DND-41 (cell line): ENCODE measurements around the gene RGS9.

Experiments
- ATAC-seq: fragments of 200-7000 bp; cut with Tn5 transposase; 3 replicates; pipeline ENCODE4 v1.9.1; 2021; ENCODE audit warnings: low read depth; ENCODE audit not compliant: insufficient read depth
- DNase-seq: peaks from one replicate; pipeline ENCODE4 v3.0.0-alpha.2; 2020
- H2AFZ ChIP-seq: 2 replicates; pipeline ENCODE4 v1.6.0; 2012; ENCODE audit warnings: low read depth, low read length
- H3K27ac ChIP-seq: 2 replicates; pipeline ENCODE4 v1.5.1; 2012; ENCODE audit warnings: low read length, inconsistent platforms
- H3K27me3 ChIP-seq: fragments of 200-600 bp; sonication (generic); 2 replicates; pipeline ENCODE4 v1.6.0; 2012; ENCODE audit warnings: low read length, mild to moderate bottlenecking, inconsistent platforms; ENCODE audit not compliant: insufficient read depth, poor library complexity
- H3K36me3 ChIP-seq: 2 replicates; pipeline ENCODE4 v1.5.1; 2012; ENCODE audit warnings: low read length, inconsistent platforms; ENCODE audit not compliant: insufficient read depth
- H3K4me1 ChIP-seq: 2 replicates; pipeline ENCODE4 v1.5.1; 2012; ENCODE audit warnings: mild to moderate bottlenecking, low read length; ENCODE audit not compliant: insufficient read depth
- H3K4me2 ChIP-seq: 2 replicates; pipeline ENCODE4 v1.6.0; 2012; ENCODE audit warnings: mild to moderate bottlenecking, moderate library complexity, low read length, inconsistent platforms; ENCODE audit not compliant: insufficient read depth
- H3K4me3 ChIP-seq, 2 experiments: fragments of 200-600 bp in 1 of 2; shearing (Covaris generic) in 1 of 2; 2 replicates each; pipeline ENCODE4 v1.5.1; 2012 to 2016; ENCODE audit warnings: inconsistent platforms in 2 of 2, low read length in 2 of 2, mild to moderate bottlenecking in 2 of 2, low read depth in 1 of 2, moderate library complexity in 1 of 2
- H3K79me2 ChIP-seq: 2 replicates; pipeline ENCODE4 v1.6.0; 2012; ENCODE audit warnings: low read length, inconsistent platforms; ENCODE audit not compliant: insufficient read depth
- H3K9ac ChIP-seq: 2 replicates; pipeline ENCODE4 v1.6.0; 2012; ENCODE audit warnings: low read depth, mild to moderate bottlenecking, inconsistent platforms, low read length, moderate library complexity
- H3K9me3 ChIP-seq: 2 replicates; pipeline ENCODE4 v1.5.1; 2012; ENCODE audit warnings: low read length, moderate library complexity, mild to moderate bottlenecking, inconsistent platforms; ENCODE audit not compliant: insufficient read depth, severe bottlenecking
- H4K20me1 ChIP-seq: 2 replicates; pipeline ENCODE4 v1.6.0; 2012; ENCODE audit warnings: low read length; ENCODE audit not compliant: insufficient read depth
- CTCF ChIP-seq: IDR thresholded peaks from 2 replicates; pipeline ENCODE4 v1.5.1; 2012; ENCODE audit warnings: borderline replicate concordance, low read length, moderate library complexity, mild to moderate bottlenecking; ENCODE audit not compliant: poor library complexity, severe bottlenecking; ENCODE audit errors: extremely low read depth
- EZH2 ChIP-seq: IDR thresholded peaks from 3 replicates; pipeline ENCODE4 v1.6.1; 2012; ENCODE audit warnings: borderline replicate concordance, low read depth, mild to moderate bottlenecking, moderate library complexity, low read length, inconsistent platforms; ENCODE audit not compliant: severe bottlenecking

Gene RGS9

DNA sequence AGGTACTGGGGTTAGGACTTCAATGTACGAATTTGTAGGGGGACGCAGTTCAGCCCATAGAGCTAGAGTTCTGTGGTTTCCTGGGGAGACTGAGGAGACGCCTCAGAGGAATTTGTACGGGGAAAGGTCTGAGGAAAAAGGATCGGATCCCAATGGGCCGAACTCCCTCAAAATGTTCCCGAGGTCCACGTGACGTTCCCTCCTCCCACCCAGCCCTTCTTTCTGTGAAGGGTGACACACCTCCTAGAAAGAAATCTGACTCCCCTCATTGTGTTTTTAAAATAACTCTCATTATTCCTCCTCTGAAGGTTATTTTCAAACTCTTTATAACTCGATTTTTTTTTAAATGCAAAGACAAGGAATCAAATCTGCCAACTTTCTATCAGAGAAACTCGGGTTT lies 8.6 kb downstream of the RGS9 start:
- H3K27ac ChIP-seq = no peak overlapping the region
- no peak for ATAC-seq
- peaks cover 15% of the 10 kb centered on the region for H3K79me2 ChIP-seq
- no peak for DNase-seq
- no peak overlapping the region for H3K4me2 ChIP-seq
- H3K4me3 ChIP-seq = no peak overlapping the region
- peaks cover 6% of the 10 kb centered on the region; the same call in 1 of the 2 replicates for H3K4me1 ChIP-seq
- H4K20me1 ChIP-seq = 0 out of 2 replicates have a peak, but pooled peaks cover 3% of the 10 kb centered on the region
- H3K9me3 ChIP-seq = no peaks in the 10 kb centered on the region
- H3K9ac ChIP-seq = no peak overlapping the region
- H2AFZ ChIP-seq = no peak overlapping the region
- H3K27me3 ChIP-seq = no peaks in the 10 kb centered on the region
- H3K36me3 ChIP-seq = no peaks in the 10 kb centered on the region
- no peak for TF ChIP-seq EZH2
- TF ChIP-seq CTCF = no peak

- H3K4me2 ChIP-seq = no peak overlapping the region
- DNase-seq (no peak), ATAC-seq (no peak)
- no peaks in the 10 kb centered on the region for H3K27me3 ChIP-seq
- H3K79me2 ChIP-seq = peaks cover 11% of the 10 kb centered on the region
- no peaks in the 10 kb centered on the region for H3K9me3 ChIP-seq
- H3K4me3 ChIP-seq = no peak overlapping the region
- no peaks in the 10 kb centered on the region for H3K36me3 ChIP-seq
- H4K20me1 ChIP-seq = 0 out of 2 replicates have a peak, but pooled peaks cover 3% of the 10 kb centered on the region
- no peak overlapping the region for H3K27ac ChIP-seq
- no peak for TF ChIP-seq CTCF
- no peak for TF ChIP-seq EZH2
- H2AFZ ChIP-seq = no peak overlapping the region
- H3K9ac ChIP-seq = no peak overlapping the region
- no peaks in the 10 kb centered on the region for H3K4me1 ChIP-seq
Measured at GRCh38 chr17:65147955-65148354, 10.8 kb downstream of the RGS9 start.

GRCh38 chr17:65154770-65155589 lies 17.8 kb downstream of the RGS9 start:
- H4K20me1 ChIP-seq = no peaks in the 10 kb centered on the region
- H3K4me1 ChIP-seq = peaks cover 58% of the 10 kb centered on the region
- H3K79me2 ChIP-seq = peaks cover 2% of the 10 kb centered on the region
- peak overlapping the region in 1 of 2 experiments; percentile 24; a peak in 1 of 4 replicates for H3K4me3 ChIP-seq
- no peak for TF ChIP-seq EZH2
- no peak for TF ChIP-seq CTCF
- H3K9me3 ChIP-seq = no peaks in the 10 kb centered on the region
- peak overlapping the region; percentile 82 for H3K27ac ChIP-seq
- peak overlapping the region; percentile 9 for H2AFZ ChIP-seq
- peak overlapping the region; percentile 35 for H3K4me2 ChIP-seq
- H3K27me3 ChIP-seq = no peaks in the 10 kb centered on the region
- DNase-seq = no peak
- H3K9ac ChIP-seq = peak overlapping the region; percentile 37
- H3K36me3 ChIP-seq = peaks cover 5% of the 10 kb centered on the region; the same call in 1 of the 2 replicates
- ATAC-seq = peak; percentile 47; the same call in 2 of the 3 replicates
